HFF-Myc (cell line): ENCODE data around the gene PTPRK.

Source experiments
- DNase-seq: peaks from one replicate; pipeline ENCODE4 v3.0.0-alpha.2; 2011; ENCODE audit warnings: low read depth; ENCODE audit errors: extremely low read depth
- H3K4me3 ChIP-seq: replicated peaks from 2 replicates; pipeline ENCODE4 v1.5.1; 2011; ENCODE audit warnings: low read depth, mild to moderate bottlenecking, control low read depth, low read length
- TF ChIP-seq, protein P1 (sequence below): IDR thresholded peaks from 2 replicates; pipeline ENCODE4 v1.5.1; 2012; ENCODE audit warnings: mild to moderate bottlenecking, low read depth, low read length, control low read depth; ENCODE audit errors: missing control alignments

PTPRK gene

DNA sequence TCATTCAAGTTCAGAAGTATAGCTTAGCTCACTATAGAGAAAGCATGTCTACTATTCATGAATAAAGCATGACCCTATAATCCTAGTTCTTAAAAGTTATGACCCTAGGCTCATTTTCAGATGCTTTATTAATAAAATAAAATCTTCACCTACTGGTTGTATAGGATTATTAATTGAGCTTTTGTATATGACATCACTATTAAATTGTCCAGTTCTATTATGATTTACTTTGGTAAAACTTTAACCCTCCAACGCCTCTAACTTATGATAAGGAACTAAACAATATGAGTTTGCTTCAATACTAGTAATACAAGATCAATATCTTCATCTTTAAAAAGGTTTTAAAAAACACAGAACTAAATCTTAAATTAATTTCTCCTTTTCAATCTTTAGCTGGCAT, 356.1 kb downstream of the PTPRK start:
- H3K4me3 ChIP-seq = no peak overlapping the region
- no peak for DNase-seq
- TF ChIP-seq, protein P1, sequence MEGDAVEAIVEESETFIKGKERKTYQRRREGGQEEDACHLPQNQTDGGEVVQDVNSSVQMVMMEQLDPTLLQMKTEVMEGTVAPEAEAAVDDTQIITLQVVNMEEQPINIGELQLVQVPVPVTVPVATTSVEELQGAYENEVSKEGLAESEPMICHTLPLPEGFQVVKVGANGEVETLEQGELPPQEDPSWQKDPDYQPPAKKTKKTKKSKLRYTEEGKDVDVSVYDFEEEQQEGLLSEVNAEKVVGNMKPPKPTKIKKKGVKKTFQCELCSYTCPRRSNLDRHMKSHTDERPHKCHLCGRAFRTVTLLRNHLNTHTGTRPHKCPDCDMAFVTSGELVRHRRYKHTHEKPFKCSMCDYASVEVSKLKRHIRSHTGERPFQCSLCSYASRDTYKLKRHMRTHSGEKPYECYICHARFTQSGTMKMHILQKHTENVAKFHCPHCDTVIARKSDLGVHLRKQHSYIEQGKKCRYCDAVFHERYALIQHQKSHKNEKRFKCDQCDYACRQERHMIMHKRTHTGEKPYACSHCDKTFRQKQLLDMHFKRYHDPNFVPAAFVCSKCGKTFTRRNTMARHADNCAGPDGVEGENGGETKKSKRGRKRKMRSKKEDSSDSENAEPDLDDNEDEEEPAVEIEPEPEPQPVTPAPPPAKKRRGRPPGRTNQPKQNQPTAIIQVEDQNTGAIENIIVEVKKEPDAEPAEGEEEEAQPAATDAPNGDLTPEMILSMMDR = no peak

DNA sequence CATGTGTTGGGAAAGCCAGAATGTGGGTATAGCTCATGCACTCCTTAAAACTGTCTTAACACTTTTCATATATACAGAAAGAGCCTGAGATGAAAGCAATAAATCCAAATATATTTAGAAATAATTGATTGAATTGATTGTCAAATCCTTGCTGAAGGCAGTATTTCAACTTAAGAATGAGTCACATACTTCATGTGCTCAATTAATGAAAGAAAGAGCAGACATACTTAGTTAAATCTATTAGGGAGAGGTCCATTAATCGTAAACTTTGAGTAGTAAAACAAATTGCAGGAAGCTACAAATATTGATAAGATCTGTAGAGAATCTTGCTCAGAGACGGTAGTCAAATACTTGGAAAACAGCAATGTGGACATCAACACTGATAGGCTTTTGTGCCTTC, 358.0 kb downstream of the PTPRK start:
- TF ChIP-seq, protein P1 = no peak
- no peak for DNase-seq
- no peak overlapping the region for H3K4me3 ChIP-seq

DNA sequence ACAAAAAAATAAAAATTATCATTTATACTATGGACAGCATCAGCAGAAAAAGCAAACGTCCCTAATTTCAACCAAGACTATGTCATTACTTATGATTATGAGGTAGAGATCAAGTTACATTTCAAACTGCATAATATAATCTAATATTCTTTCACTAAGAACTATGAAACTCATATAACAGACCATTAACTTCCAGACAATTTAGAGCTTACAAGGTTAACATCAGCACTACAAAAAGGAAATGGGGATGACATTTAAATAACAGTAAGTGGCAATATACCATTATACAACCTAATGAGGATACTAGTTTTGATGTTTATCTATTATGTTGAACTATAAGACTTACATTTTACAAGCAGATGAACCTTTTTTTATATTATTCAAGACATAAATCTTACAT, 358.6 kb downstream of the PTPRK start:
- no peak for DNase-seq
- TF ChIP-seq, protein P1 = no peak
- H3K4me3 ChIP-seq = no peak overlapping the region

DNA sequence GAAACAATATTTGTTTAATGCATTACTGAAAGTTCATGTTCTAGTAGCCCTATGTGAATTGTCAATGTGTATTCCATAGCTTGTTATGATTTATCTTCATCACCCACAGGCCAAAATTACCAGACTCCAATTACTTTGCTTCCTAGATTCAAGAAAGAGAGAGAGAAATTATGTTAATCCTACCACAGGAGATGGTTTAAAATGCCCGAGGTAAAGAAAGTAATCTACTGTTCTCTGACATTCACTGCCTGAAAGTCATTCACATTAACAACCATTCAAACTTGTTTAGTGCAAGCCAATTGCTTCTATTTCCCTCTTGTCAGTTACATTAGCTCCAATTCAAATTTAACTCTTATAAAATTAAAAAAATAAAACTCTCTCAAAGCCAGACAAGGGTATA, 359.1 kb downstream of the PTPRK start:
- no peak overlapping the region for H3K4me3 ChIP-seq
- TF ChIP-seq, protein P1 = no peak
- DNase-seq = no peak

DNA sequence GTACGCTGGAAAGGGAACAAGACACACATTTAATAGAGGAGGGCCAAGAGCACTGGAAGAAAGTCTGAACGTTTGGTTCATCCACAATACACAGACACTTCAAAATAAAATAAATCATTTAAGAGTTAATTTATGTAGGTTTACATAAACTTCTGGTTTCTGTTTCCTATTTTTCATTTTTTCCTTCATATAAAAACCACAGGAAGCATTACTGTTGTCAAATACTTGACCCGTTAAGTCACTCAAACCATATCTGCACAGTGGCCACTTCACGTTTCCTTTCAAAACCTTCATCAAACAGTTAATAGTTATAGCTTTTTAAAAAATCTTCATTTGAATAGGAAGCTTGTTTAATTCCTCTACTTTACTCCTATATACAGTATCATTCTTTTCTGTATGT, 361.9 kb downstream of the PTPRK start:
- DNase-seq = no peak
- TF ChIP-seq, protein P1 = no peak
- no peak overlapping the region for H3K4me3 ChIP-seq

DNA sequence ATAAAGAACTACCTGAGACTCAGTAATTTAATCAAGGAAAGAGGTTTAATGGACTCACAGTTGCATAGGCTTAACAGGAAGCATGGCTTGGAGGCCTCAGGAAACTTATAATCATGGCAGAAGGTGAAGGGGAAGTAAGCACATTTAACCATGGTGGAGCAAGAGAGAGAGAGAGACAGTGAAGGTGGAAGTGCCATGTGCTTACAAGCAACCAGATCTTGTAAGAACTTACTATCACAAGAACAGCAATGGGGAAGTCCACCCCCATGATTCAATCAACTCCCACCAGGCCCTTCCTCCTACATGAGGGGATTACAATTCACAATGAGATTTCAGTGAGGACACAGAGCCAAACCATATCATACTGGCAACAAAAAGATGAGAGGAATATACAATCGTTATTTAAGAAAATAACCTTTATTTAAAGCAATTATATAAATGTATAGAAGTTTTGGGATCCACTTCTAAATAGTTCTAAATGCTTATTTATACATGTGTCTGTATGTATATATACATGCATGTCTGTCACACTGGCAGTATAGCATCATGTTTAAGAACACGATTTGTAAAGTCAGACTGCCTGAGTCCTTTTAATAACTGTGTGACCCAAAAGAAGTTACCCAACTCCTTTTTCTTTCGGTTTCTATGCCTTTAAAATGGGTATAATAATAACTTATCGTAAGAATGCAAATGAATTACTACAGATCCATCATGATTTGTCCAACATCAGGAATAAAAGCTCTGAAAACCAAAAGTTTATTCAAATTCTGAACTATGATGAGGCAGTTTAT, 363.9 kb downstream of the PTPRK start:
- TF ChIP-seq, protein P1 = no peak
- H3K4me3 ChIP-seq = no peak overlapping the region
- no peak for DNase-seq

DNA sequence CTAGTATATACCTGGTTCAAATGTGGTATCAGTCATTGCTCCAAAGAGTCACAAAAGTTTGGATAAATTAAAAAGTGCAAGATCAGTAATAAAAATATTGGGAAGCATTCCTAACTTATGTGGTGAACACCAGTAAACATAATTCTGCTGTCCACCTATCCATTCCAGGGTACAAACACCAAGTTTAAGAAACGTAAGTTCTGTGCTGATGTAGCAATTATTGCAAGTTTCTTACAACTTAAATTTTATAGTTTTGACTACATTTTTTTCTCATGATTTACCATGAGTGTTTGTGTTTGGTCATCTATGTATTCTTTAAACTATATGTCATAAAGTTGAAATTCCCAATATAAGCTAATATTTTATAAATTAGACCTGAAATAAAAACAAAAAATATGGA, 364.6 kb downstream of the PTPRK start:
- TF ChIP-seq, protein P1 = no peak
- no peak overlapping the region for H3K4me3 ChIP-seq
- no peak for DNase-seq
